Measurements from ENCODE around the gene TM7SF3. TPM values are rescaled to one million over a fixed set of nuclear protein-coding genes. Genes with fewer than 3 reads are reported as not detected.
A peak's percentile ranks its signal among the peaks of the same experiment; 100 is the strongest.
"Not testable (repeated sequence)": the region's sequence is repeated elsewhere in the genome, so short reads cannot be mapped to it uniquely, and the experiment has no call there.

Gene TM7SF3
- total and polyA plus RNA-seq, 2 donors (not counting 3 experiments of a cell fraction or from before 2014, with no cell fraction given), result 54.8 to 70.7 TPM

DNA sequence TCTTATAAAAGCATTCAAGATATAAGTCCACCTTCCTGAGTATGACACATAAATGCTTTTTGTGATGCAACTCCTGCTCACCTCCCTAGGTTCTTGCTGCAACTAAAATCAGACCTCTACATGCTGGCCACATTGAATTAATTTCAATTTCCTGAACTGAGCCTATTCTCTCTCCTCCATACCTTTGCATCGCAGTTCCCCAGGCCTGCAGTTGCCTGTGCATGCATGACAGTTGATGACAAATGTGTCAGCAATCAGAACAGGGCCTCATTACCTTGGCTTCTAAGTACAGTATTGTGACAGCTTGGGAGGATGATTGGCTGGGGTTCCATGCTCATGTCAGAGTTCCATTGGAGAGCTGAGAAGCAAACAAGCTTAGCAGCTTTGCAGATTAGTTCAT, 3.9 kb upstream of the TM7SF3 start:
- H4K20me1 ChIP-seq (replicated peaks; ENCODE audit: control insufficient read depth, extremely low read depth, insufficient read depth, low read length), result no peaks in the 10 kb centered on the region
- FAIRE-seq, result no peak
- ChIA-PET POLR2A (no interaction called here), CTCF (interaction anchor here (0.6 to 1.4 kb wide), 2 partner anchors 289 to 365 kb away, joined by 3 to 13 read pairs; no protein-coding TSS in a partner anchor)
- DNase-seq (ENCODE audit: low read depth, low spot score), result no peak
- H3K9me3 ChIP-seq (replicated peaks; ENCODE audit: control insufficient read depth, insufficient read depth, low read length), result no peaks in the 10 kb centered on the region
- no peak overlapping the region for H2AFZ ChIP-seq (ENCODE audit: low read depth, low read length)
- intact Hi-C loops (cut with micrococcal nuclease), result loop anchor here (5.0 to 10.0 kb wide), 3 partner anchors 104 to 367 kb away; no protein-coding TSS in a partner anchor
- H3K27ac ChIP-seq (ENCODE audit: insufficient read depth, low read depth, low read length), result no peak overlapping the region
- peaks cover 9% of the 10 kb centered on the region for H3K4me1 ChIP-seq (ENCODE audit: control insufficient read depth, extremely low read depth, insufficient read depth, low read length)
- H3K4me2 ChIP-seq (ENCODE audit: insufficient read depth, low read length), result no peak overlapping the region
- H3K36me3 ChIP-seq (ENCODE audit: control insufficient read depth in 2 of 2, extremely low read depth in 1 of 2, insufficient read depth in 2 of 2, low read length in 2 of 2), result no peaks in the 10 kb centered on the region
- peaks cover 3% of the 10 kb centered on the region for H3K79me2 ChIP-seq (ENCODE audit: control insufficient read depth, insufficient read depth, low read length)
- H3K9me1 ChIP-seq (replicated peaks; ENCODE audit: control insufficient read depth, extremely low read depth, insufficient read depth, low read length), result no peaks in the 10 kb centered on the region
- TF ChIP-seq EZH2 (IDR thresholded peaks at IDR 0.05; ENCODE audit: borderline replicate concordance, low read depth, low read length, severe bottlenecking) (no peak), JUN (IDR thresholded peaks at IDR 0.05; ENCODE audit: borderline replicate concordance, insufficient read depth, insufficient read length, low read depth) (no peak), POLR2AphosphoS5 (IDR thresholded peaks at IDR 0.05; ENCODE audit: insufficient read depth, low read depth, low read length) (no peak), FOS (IDR thresholded peaks at IDR 0.05; ENCODE audit: borderline replicate concordance, insufficient read depth, low read length) (no peak), MYC (IDR thresholded peaks at IDR 0.05; ENCODE audit: low read depth, low read length) (no peak), GATA2 (IDR thresholded peaks at IDR 0.05; ENCODE audit: insufficient read depth, insufficient read length, low read depth, low read length) (no peak), POLR2A (IDR thresholded peaks at IDR 0.05; ENCODE audit: low read depth, low read length) (no peak)
- TF ChIP-seq, protein P1, sequence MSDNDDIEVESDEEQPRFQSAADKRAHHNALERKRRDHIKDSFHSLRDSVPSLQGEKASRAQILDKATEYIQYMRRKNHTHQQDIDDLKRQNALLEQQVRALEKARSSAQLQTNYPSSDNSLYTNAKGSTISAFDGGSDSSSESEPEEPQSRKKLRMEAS (IDR thresholded peaks at IDR 0.05; ENCODE audit: insufficient read depth, insufficient read length), result no peak
- TF ChIP-seq, protein P2, sequence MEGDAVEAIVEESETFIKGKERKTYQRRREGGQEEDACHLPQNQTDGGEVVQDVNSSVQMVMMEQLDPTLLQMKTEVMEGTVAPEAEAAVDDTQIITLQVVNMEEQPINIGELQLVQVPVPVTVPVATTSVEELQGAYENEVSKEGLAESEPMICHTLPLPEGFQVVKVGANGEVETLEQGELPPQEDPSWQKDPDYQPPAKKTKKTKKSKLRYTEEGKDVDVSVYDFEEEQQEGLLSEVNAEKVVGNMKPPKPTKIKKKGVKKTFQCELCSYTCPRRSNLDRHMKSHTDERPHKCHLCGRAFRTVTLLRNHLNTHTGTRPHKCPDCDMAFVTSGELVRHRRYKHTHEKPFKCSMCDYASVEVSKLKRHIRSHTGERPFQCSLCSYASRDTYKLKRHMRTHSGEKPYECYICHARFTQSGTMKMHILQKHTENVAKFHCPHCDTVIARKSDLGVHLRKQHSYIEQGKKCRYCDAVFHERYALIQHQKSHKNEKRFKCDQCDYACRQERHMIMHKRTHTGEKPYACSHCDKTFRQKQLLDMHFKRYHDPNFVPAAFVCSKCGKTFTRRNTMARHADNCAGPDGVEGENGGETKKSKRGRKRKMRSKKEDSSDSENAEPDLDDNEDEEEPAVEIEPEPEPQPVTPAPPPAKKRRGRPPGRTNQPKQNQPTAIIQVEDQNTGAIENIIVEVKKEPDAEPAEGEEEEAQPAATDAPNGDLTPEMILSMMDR (IDR thresholded peaks at IDR 0.05; ENCODE audit: extremely low read depth in 1 of 2, insufficient read depth in 1 of 2, low read depth in 1 of 2, low read length in 2 of 2), result no peak
- no TSS peak for BruUV-seq (replicated peaks)
- H3K4me3 ChIP-seq (replicated peaks in 1 of 3; ENCODE audit: insufficient read depth in 1 of 3, low read depth in 1 of 3, low read length in 3 of 3), result no peak overlapping the region
- H3K9ac ChIP-seq (replicated peaks; ENCODE audit: extremely low read depth, insufficient read depth, low read length), result no peak overlapping the region
- dilution Hi-C loops (cut with MboI; ENCODE audit: extremely low pct_ligation_motif_present, low sequenced_read_pairs), result no loop called here
- H3K27me3 ChIP-seq (ENCODE audit: control insufficient read depth in 2 of 2, insufficient read depth in 2 of 2, low read length in 2 of 2), result no peaks in the 10 kb centered on the region

DNA sequence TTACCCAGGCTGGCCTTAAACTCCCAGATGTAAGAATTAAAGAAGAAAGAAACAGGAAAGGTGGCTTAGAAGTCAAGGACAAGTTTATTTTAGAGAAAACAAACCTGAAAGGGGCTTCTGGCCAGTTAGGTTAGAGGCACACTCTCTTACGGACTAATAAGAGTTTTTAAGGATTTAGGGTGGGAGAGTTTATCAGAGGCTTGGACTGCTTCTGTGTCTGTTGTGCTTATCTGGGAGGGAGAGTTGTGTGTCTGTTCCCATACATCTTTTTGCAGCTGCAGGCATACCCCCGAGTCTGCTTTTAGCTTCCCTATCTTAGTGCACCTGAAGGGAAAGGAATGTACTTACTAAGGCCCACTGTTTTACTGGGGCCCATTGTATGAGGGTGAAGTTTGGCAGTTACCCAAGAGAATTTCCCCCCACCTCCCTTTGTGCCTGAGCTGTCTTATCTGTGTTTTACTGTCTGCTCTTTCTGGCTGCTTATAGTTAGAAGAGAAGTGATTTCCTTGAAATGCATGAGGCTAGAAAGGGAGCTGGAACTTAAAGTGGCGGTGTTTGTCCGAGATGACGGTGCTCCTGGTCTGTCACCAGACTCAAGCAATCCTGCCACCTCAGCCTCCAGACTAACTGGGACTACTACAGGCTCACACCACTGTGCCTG, 3.1 kb upstream of the TM7SF3 start:
- FAIRE-seq; H3K4me2 ChIP-seq (ENCODE audit: insufficient read depth, low read length); H3K27me3 ChIP-seq (ENCODE audit: control insufficient read depth in 2 of 2, insufficient read depth in 2 of 2, low read length in 2 of 2); H3K9ac ChIP-seq (replicated peaks; ENCODE audit: extremely low read depth, insufficient read depth, low read length); H3K79me2 ChIP-seq (ENCODE audit: control insufficient read depth, insufficient read depth, low read length); BruUV-seq (replicated peaks); H3K36me3 ChIP-seq (ENCODE audit: control insufficient read depth in 2 of 2, extremely low read depth in 1 of 2, insufficient read depth in 2 of 2, low read length in 2 of 2); dilution Hi-C loops (cut with MboI; ENCODE audit: extremely low pct_ligation_motif_present, low sequenced_read_pairs); H3K27ac ChIP-seq (ENCODE audit: insufficient read depth, low read depth, low read length); H2AFZ ChIP-seq (ENCODE audit: low read depth, low read length); POLR2A ChIA-PET; H4K20me1 ChIP-seq (replicated peaks; ENCODE audit: control insufficient read depth, extremely low read depth, insufficient read depth, low read length); H3K4me3 ChIP-seq (replicated peaks in 1 of 3; ENCODE audit: insufficient read depth in 1 of 3, low read depth in 1 of 3, low read length in 3 of 3); H3K9me3 ChIP-seq (replicated peaks; ENCODE audit: control insufficient read depth, insufficient read depth, low read length); H3K9me1 ChIP-seq (replicated peaks; ENCODE audit: control insufficient read depth, extremely low read depth, insufficient read depth, low read length): not testable (repeated sequence)
- DNase-seq (ENCODE audit: low read depth, low spot score), result peak; percentile 27
- intact Hi-C loops (cut with micrococcal nuclease), result loop anchor here (5.0 to 10.0 kb wide), 3 partner anchors 105 to 368 kb away; no protein-coding TSS in a partner anchor
- CTCF ChIA-PET, result interaction anchor here (0.6 to 4.8 kb wide), 3 partner anchors 53 to 364 kb away, joined by 3 to 268 read pairs (median 11); no protein-coding TSS in a partner anchor
- peaks cover 11% of the 10 kb centered on the region for H3K4me1 ChIP-seq (ENCODE audit: control insufficient read depth, extremely low read depth, insufficient read depth, low read length)

Measured in endothelial cell of umbilical vein (primary cell).